ENCODE results near the gene HCFC1.

The HCFC1 gene

DNA sequence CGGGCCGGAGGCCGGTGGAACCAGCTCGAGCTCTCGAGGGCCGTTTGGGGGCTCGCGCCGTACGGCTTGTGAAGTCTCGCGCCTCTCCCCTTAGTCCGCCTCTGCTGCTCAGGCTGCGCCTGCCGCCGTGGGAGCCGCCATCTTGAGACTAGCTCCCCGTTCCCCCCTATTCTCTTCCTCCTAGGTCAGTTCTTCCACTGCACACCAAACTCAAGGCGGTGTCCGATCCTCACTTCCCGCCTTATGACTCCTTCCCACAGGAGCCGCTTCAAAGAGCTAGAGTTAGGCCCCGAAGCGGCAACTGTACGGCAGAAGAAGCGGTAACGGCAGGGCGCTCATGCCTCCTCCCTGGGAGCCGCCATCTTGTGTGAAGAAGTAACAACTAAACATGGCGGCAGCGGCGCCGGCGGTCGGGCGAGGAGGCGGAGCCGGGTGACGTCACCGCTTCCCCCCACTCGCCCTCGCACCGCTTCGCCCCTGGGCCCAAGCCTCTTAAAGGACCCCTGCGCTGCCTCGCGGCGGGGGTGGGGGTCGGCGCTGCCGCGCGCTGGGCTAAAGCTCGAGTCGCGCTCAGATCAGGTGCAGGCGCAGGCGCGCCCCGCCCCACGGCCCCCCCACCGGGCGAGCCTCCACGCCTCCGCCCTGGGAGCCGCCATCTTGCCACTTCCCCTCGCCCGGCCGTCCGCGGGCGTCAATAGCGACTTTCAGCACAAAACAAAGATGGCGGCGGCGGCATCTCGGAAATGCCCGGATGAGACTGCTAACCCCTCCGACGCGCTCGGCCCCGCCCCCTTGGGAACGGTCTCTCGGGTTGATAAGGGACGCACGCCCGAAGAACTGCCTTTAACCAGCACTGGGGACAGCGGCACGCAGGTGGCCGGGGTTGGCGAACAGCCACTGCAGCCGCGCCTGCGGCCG, at the start of gene HCFC1:
TSS of gene HCFC1 (minus strand) at position 369 of the 918 bp plus-strand sequence. CDS start 978 bp downstream, outside the sequence.
- peak; percentile 87 for DNase-seq
- peak; percentile 38 for ATAC-seq

DNA sequence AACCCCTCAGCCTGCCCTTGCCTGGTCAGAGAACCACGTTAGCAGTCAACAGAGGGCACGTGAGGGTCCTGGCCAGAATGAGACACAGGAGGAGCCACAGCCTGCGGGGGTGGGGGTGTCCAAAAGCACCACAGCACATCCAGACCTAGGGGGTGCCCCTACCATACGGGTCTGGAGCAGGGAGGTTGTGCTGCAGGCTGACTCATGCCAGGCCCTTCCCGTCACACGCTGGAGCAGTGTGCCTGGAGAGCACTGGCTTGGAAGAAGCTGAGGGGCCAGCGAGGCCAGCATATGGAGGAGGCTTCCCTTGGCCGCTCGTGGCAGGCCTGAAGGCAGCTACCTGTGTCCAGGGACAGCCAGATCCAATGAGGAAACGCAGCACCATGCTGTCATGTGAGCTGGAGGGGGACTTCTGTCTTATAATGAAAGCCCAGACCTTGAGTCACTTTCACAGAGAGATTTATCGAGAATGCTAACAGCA, 49.6 kb upstream of the HCFC1 start:
- DNase-seq = peak; percentile 45
- ATAC-seq = peak; percentile 55

DNA sequence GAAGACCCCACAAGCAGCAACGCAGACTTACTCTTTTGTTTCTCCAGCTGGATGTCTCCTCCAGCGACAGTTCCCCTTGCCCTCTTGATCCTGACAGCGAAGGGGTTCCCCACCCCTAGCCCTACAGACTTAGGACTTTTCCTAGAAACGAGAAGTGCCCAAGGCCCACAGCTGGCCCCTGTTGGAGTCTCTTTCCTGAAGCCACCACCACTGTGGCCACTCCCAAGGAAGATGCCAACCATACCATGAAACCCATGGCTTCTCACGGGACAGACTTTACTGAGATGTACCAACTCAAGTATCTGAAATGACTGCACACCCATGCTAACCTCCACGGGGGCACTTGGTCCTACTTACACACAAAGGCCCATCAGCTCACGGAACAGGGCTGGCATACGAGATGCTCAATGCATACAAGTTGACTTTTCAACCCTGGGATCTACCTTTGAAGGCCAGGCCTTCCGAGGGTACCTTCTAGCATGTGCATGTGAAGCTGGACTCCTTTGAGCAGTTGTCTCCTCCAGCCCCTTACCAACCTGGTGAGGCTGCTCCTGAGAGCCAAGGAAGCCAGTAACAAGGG, 49.0 kb upstream of the HCFC1 start:
- ATAC-seq (no peak), DNase-seq (no peak)

DNA sequence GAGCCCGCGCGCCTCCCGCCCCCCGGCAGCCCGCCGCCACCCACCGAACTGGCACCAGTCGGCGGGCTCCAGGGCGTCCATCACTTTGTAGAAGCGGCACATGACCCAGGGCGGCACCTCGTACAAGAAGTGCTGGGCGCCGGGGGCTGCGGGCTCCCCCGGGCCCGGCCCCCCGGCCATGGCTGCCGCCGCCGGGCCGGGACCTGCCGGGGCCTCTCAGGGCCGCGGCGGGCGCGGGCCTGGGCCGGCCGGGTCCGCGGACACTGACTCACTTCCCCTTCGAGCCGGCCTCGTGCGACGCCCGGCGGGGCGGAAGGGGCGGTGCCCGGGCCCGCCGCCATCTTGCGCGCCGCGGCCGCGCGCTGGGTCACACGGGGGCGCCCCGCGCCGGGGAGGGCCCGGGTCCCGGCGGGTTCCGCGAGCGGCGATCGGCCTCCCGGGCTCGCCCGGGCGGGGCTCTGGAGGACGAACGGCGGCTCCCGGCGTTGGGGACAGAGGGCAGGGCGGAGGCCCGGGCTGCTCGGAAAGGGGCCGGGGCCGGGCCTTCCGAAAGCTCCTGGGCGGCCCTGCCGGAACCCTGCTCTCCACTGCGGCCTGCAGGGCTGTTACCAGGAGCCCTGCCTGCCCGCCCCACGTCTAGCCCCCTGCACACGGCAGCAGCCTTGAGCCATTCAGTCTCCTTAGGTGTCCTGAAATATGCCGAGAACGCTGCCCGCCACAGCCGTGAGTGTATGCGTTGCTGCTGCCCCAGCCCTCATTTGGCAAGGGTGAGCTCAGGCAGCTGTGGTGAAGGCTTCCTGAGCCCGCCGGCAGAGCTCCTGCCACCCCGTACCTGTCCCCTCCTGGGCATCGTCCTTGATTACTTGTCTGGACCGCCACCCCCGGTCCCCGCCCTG, 48.3 kb upstream of the HCFC1 start, which contains the start of gene IRAK1:
TSS of gene IRAK1 (minus strand) at position 270 of the 896 bp plus-strand sequence. CDS start at position 180, 90 bp downstream.
- DNase-seq (peak; percentile 67), ATAC-seq (peak; percentile 76)

DNA sequence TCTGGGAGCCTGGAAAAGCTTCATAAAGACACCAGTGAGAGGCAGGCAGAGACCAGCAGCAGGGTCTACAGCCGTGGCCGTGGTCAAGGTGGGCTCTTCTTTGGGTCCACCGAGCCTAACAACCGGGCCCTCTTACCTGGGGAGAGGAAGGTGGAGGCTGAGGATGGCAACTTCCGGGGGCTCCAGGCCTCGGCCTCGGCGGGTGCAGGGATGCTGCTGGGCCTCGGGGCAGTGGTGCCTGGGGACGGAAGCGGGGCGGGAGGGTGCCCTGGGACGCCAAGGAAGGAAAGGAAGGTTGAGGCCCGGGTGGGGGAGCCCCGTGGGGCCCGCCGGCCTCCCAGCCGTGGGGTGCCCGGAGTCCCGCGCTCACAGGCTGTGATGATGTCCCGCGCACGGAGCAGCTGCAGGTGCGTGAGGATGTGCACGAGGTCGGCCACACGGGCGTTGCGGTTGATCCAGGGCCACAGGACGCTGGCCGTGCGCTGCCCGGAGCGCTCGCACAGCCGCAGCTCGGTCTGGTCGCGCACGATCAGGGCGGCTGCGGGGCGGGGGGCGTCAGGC, 47.5 kb upstream of the HCFC1 start:
- peak; percentile 31 for DNase-seq
- ATAC-seq = no peak

DNA sequence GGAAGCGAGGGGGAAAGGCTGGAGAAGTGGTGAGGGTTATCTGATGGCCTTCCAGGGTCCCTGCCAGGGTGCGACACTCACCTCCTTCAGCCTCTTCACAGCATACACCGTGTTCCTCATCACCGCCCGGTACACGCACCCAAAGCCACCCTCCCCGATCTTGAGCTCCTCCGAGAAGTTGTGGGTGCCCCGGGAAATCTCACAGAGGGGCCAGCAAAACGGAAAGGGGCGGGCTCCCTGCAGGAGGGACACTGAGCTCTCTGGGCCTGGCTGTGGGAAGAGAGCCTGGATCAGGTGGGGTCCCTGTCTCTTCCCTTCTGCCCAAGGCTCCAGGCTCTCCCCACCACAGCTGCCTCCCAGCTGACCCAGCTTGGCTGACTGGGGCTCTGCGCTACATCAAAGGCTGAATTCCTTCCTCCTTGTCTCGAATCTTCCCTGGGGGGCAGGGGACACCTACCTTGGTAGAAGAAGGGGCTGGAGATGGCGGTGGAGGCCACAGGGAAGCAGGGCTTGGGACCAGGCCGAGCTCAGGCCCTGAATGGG, 47.0 kb upstream of the HCFC1 start:
- no peak for DNase-seq
- ATAC-seq = no peak

DNA sequence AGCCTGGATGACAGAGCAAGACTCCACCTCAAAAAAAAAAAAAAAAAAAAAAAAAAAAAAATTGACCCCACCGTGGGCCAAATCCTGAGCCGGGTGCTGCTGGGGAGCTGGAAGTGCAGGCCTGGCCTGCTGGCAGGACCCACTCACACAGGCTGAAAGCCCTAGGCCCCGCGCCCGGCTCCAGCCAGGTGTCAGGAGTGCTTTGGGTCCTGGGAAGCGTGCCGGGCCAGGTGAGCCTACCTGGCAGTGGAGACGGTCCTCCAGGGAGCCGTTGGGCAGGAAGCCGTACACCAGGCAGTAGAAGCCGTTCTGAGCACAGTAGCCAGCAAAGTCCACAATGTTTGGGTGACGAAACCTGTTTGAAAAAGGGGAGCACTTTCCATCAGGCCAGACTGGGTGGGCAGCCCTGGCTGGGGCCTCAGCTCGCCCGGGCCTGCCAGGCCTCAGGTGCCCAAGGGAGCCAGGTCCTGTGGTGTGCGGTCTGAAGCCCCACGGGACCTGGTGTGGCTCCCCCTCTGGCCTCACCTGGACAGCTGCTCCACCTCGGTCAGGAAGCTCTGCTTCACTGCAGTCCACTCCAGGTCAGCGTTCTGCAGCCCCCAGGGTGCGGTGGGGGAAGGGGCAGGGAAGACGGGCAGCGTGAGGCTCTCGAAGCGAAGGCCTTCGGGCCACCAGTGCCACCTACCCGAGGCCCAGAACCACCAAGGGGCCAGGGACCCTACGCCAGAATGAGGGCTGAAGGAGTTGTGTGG, 46.3 kb upstream of the HCFC1 start:
- no peak for DNase-seq
- no peak for ATAC-seq

DNA sequence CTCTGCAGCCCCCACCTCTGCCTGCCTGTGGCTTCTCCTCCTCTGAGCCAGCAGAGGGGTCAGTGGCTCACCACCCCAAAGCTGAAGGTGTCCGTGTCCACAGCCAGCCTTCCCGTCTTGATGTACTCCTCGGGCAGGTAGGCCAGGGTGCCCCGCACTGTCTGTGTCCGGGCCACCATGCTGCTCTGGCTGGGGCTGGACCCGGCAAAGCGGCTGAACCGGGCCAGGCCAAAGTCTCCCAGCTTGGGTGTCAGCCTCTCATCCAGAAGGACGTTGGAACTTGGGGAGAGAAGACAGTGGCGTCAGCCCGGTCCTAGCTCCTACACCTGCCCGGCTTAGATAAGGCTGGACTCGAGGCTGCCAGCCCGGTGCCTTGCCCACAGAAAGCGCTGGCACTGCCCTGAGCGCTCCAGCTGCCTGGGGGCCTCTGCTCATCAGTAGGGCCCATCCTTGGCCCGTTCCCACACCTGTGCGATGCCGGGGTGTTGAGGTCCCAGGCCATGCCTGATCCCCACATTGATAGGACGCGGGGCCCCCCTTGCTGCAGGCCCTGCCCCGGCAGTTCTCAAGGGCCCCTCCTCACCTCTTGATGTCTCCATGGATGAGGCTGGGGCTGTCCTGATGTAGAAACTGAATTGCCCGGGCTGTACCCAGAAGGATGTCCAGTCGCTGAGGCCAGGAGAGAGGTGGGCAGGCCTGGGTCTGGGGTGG, 44.9 kb upstream of the HCFC1 start:
- ATAC-seq (no peak), DNase-seq (no peak)

DNA sequence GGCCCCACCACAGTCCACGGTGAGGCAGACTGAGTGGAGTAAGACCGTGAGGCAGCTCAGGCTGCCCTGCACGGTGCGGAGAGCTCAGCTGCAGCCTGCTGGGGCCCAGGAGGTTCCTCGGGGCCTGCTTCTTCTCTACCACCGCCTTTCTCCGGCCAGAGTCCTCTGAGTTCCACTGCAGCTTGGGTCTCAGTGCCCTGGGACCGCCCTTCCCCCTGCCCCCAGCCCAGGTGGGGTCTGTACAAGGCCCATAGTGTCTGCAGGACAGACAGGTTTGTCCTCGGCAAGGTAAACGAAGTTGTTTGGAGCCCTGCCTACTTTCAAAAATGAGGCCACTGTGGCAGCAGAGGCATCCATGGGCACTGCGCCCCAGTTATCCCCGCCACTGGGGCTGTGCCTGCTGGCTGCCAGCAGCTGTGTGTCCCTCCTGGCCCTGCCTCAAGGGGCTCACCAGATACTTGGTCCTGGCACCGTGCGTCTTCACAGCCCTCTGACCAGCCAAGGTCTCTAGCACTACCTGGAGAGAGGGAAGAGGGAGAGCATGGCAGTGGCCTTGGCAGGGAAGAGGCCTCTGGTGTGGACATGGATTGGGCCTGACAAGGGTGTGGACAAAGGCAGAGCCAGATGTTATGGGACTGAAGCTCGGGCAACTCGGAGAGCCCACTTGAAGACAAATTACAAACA, 44.1 kb upstream of the HCFC1 start:
- DNase-seq (no peak), ATAC-seq (no peak)

DNA sequence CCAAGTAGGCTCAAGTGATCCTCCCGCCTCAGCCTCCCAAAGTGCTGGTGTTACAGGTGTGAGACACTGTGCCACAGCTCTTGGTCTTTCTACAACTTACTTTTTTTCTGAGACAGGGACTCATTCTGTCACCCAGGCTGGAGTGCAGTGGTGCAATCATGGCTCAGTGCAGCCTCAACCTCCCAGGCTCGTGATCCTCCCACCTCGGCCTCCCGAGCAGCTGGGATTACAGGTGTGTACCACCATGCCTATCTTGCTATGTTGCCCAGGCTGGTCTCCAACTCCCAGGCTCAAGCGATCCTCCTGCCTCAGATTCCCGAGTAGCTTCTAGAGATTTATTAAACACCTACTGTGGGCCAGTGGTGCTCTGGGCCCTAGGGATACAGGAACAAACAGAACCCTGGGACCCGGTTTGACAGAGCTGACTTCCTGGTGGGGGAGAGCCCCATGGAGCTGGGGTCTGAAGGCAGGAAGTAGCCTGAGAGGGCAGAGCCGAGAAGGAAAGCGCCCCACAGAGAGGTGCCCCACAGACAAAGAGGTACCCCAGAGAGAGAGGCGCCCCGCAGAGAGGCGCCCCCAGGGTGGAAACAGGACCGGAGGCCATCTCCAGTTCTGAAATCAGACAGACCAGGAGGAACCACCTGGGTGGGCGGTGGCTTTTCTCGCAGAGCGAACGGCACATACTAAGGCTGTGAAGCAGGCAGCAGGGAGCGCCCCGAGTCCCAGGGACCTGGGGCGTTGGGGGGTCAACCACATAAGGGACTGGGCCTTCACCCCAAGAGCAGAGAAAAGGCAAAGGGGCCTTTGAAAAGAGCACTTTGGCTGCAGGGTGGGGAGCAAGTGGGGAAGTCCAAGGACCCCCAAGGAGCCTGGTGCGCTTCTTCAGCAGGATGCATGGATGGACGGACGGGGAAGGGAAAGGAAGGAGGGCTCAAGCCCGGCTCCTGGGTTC, 43.1 kb upstream of the HCFC1 start:
- DNase-seq (no peak), ATAC-seq (no peak)

DNA sequence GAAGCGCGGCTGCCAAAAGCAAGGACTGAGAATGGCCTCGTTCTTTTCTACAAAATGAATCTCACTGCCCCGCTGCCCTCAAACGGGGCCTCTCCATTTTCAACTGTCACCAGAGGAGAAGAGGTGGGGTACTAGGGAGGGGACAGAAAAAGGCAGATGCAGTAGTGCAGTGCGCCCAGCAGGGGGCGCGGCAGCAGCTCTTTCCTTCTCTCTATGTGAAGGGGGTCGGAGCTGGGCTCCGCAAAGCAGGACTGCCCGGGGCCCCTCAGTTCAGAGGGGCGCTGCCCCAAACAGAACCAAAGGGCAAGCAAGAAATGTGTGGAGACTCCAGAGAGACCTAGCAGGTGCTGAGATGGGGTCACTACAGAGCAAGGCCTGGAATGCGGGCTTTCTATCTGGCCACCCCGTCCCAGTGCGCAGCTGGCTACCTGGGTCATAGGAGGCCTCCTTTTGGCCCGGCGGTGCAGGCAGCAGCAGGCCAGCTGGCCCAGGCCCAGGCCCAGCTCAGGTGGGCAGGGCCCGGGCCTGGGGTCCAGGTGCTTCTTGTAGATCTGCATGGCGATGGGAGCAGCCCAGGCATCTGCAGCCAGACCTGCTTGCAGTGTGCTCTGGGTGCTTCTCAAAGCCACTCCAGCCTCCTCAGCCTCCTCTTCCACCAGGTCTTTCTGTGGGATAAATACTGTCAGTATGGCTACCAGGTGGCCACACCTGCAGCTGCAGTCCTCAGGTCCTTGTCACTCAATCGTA, 42.2 kb upstream of the HCFC1 start:
- peak; percentile 67 for ATAC-seq
- DNase-seq = peak; percentile 48

DNA sequence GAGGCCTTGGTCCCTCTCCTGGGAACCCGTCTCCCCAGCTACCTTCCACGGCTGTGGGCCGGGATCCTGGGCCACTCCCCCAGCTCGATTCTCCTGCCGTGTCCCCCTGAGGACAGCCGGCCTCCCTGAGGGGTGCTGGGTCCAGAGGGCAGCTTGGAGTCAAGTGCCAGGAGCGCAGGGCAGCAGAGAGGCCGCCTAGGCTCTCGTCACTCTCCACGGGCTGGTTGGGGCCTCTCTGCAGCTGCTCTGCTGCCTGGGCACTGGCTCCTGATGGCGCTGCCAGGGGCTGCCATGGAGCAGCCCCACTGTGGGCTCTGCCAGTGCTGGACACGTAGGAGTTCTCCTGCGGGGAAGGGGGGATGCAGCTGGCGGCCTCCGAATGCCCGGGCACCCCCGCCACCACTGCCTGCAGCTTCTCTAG, 41.4 kb upstream of the HCFC1 start:
- DNase-seq (no peak), ATAC-seq (no peak)

DNA sequence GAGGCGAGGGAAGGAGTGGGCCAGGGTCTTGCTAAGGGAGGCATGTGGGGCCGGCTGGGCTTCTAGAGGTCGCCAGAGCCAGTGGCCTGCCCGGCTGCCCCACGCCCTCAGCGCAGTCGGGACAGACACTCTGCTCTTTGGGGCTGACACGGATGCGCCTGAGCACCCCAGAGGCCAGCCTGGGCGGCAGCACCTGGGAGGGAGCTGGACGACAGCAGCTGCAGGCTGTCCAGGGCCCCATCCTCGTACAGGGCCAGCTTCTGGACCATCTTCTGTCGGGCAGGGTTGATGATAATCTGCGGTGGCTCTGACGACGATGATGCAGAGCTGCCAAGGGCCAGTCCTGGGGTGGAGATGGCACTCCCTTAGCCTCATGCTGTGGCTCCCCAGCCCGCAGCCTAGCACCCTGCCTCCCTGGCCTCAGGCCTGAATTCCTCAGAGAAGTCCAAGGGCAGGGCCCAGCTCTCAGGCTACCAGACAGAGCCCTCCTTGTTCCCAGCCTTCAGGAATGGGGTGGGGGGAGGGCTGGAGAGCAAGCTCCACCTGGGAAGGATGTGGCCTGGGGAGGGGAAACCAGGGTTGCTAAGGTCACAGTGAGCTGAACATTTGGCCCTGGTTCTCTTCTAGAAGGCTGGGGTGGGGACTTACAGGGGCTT, 40.8 kb upstream of the HCFC1 start:
- no peak for ATAC-seq

DNA sequence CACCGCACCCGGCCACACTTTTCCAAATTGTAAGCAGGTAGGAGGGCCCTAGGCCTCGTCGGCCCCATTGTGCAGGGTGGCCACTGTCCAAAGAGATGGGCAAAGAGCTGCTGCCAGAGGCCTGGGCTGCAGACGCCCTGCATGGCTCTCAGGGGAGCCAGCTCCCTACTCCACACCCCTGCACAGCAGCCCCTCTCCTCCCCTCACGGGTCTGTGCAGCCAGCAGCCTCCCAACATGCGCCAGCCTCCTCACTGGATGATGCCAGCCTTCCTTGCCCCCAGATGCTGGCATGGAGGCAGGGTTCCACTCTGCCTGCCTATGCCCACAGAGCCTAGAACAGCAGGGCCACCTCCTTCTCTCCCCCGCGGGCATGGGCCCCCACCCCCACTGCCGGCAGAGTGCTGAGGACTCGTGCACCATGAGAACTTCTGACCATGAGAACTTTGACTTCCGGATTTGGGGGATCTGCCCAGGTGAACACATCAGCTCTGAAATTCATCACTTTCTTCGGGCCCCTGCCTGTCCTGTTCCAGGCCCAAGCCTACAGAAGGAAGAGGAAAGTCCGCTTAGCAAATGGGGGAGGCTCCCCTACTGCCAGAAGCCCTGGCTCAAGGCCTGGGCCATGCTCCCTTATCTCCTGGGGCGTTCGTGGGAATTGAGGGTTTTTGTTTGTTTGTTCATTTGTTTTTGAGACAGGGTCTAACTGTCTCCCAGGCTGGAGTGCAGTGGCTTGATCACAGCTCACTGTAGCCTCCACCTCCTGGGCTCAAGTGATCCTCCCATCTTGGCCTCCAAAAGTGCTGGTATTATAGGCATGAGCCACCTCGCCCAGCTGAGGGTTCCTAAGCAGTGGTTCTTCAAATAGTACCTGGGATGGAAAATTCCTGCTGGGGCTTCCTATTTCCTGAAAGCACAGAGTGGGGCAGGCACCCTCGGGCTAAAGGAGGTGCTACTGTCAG, 40.0 kb upstream of the HCFC1 start:
- no peak for DNase-seq
- ATAC-seq = no peak

More for the DNA sequence above, 40.8 kb upstream of the HCFC1 start:
- DNase-seq = no peak

DNA sequence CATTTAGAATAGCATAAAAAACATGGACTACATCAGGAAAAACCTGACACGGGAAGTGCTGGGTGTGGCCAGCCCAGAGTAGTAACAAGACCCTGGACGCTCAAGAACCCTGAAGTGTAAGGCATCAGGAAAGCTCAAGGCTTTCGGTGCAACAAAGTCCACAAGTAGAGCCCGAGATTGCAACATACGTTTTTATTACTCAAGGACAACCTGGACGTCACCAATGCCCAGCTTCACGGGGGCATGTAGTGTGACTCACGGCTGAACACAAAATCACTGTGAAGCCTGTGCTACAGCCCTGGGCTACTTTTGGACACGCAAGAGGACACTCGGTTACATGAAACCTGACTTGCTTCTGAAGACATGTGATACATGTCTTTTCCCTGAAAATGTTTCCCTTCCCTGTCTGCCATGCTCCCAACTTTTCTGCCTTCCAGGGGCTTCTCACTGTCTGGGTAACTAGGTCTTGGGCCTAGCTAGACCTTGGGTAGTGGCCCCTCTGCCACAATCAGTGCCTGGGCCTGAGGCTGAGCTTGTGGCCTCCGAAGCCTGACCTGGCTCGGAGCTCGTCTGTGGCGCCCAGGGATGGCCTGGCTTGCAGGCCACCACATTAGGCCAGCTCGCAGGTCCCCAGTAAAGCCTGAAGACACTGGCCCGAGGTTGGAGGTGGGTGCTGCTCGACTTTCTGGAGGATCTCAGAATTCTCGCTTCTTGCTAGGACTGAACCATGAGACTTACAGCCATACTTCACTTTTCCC, 38.9 kb upstream of the HCFC1 start:
- DNase-seq (no peak), ATAC-seq (no peak)

Data from stimulated activated naive CD8-positive, alpha-beta T cell treated with anti-CD3 and anti-CD28 coated beads, Interleukin-15, Interleukin-2, amounts not matched to agents 100 U/mL and 50 U/mL, for 24 hours (primary cell).